Keratinocyte (primary cell): ENCODE measurements around the gene MT3. TPM values are rescaled to one million over a fixed set of nuclear protein-coding genes. Genes with fewer than 3 reads are reported as not detected.
A peak's percentile ranks its signal among the peaks of the same experiment; 100 is the strongest.

ENCODE experiments used
- DNase-seq: peaks from one replicate; pipeline ENCODE4 v3.0.0-alpha.2; 2011; ENCODE audit warnings: low read depth, missing footprints, low spot score
- FAIRE-seq: peaks from 2 replicates; lab custom pipeline; 2011; peaks lifted over from hg19 to GRCh38; lab: Jason Lieb, UNC
- H2AFZ ChIP-seq: 2 replicates; pipeline ENCODE4 v1.6.0; 2012; ENCODE audit warnings: low read length, control low read depth, inconsistent platforms; ENCODE audit not compliant: control insufficient read depth
- H3K27ac ChIP-seq: 2 replicates; pipeline ENCODE4 v1.5.1; 2011; ENCODE audit warnings: low read length; ENCODE audit not compliant: control insufficient read depth, insufficient read depth
- H3K27me3 ChIP-seq: 3 replicates; pipeline ENCODE4 v1.6.0; 2011; ENCODE audit warnings: low read length; ENCODE audit not compliant: control insufficient read depth, insufficient read depth; ENCODE audit errors: extremely low read depth
- H3K36me3 ChIP-seq, 2 experiments: 2 replicates in 1 of 2; 3 replicates in 1 of 2; pipeline ENCODE4 v1.5.1; 2011; ENCODE audit warnings: low read length in 2 of 2, mild to moderate bottlenecking in 1 of 2; ENCODE audit not compliant: control insufficient read depth in 2 of 2, insufficient read depth in 2 of 2; ENCODE audit errors: extremely low read depth in 1 of 2
- H3K4me1 ChIP-seq: 3 replicates; pipeline ENCODE4 v1.5.1; 2011; ENCODE audit warnings: low read length; ENCODE audit not compliant: control insufficient read depth, insufficient read depth; ENCODE audit errors: extremely low read depth
- H3K4me2 ChIP-seq: 3 replicates; pipeline ENCODE4 v1.6.0; 2011; ENCODE audit warnings: low read depth, low read length; ENCODE audit not compliant: control insufficient read depth, insufficient read depth; ENCODE audit errors: extremely low read depth
- H3K4me3 ChIP-seq, 3 experiments: fragments of 200-600 bp in 1 of 3; sonication (generic) in 1 of 3; 2 replicates in 2 of 3; 3 replicates in 1 of 3; pipeline ENCODE4 v1.5.1; 2011 to 2016; ENCODE audit warnings: low read length in 3 of 3, mild to moderate bottlenecking in 3 of 3, control low read depth in 2 of 3, inconsistent platforms in 1 of 3, low read depth in 1 of 3, mixed read lengths in 1 of 3, mixed run types in 1 of 3, moderate library complexity in 1 of 3; ENCODE audit not compliant: control insufficient read depth in 2 of 3, insufficient read depth in 2 of 3; ENCODE audit errors: extremely low read depth in 1 of 3
- H3K79me2 ChIP-seq: 2 replicates; pipeline ENCODE4 v1.6.0; 2012; ENCODE audit warnings: low read length; ENCODE audit not compliant: control insufficient read depth, insufficient read depth
- H3K9ac ChIP-seq: 3 replicates; pipeline ENCODE4 v1.6.0; 2011; ENCODE audit warnings: low read length; ENCODE audit not compliant: control insufficient read depth, insufficient read depth; ENCODE audit errors: extremely low read depth
- H3K9me1 ChIP-seq: 3 replicates; pipeline ENCODE4 v1.6.0; 2011; ENCODE audit warnings: low read length; ENCODE audit not compliant: control insufficient read depth, insufficient read depth; ENCODE audit errors: extremely low read depth
- H3K9me3 ChIP-seq: 2 replicates; pipeline ENCODE4 v1.5.1; 2012; ENCODE audit warnings: low read depth, low read length; ENCODE audit not compliant: control insufficient read depth
- H4K20me1 ChIP-seq: 3 replicates; pipeline ENCODE4 v1.6.0; 2011; ENCODE audit warnings: low read length; ENCODE audit not compliant: control insufficient read depth, insufficient read depth; ENCODE audit errors: extremely low read depth
- CTCF ChIP-seq, 3 experiments: IDR thresholded peaks in 1 of 3; conservative IDR thresholded peaks in 1 of 3; optimal IDR thresholded peaks in 1 of 3; 2 replicates in 2 of 3; 3 replicates in 1 of 3; pipeline versions ENCODE3 to v1.5.1; 2011; ENCODE audit warnings: low read length in 3 of 3, mild to moderate bottlenecking in 3 of 3, moderate library complexity in 2 of 3, control low read depth in 1 of 3, inconsistent platforms in 1 of 3; ENCODE audit not compliant: insufficient read depth in 2 of 3; ENCODE audit errors: extremely low read depth in 1 of 3
- EZH2 ChIP-seq: IDR thresholded peaks from one replicate; pipeline ENCODE4 v1.6.1; 2012; ENCODE audit warnings: inconsistent platforms, mild to moderate bottlenecking, low read length, moderate library complexity
- dilution Hi-C: fragments of 300-500 bp; cut with MboI; formaldehyde crosslinking; loops from one replicate; pipeline ENCODE4 v1.7.0; 2020; ENCODE audit warnings: low sequenced_read_pairs; ENCODE audit not compliant: extremely low pct_ligation_motif_present
- polyA plus RNA-seq, 5 experiments: library from polyadenylated mRNA; depleted of rRNA in 3 of 5; stranded (reverse) in 3 of 5; stranded (forward) in 1 of 5; unstranded in 1 of 5; fragments of >200 nt; gene quantifications; 1 replicate in 1 of 5; 2 replicates in 3 of 5; 3 replicates in 1 of 5; pipeline versions ENCODE4 v1.2.1 to v1.2.3, GENCODE V29; 2011 to 2012; ENCODE audit warnings: missing spikeins in 2 of 5, low read depth in 1 of 5, low replicate concordance in 1 of 5

The MT3 gene
- polyA plus RNA-seq, 1 donor (not counting 4 experiments of a cell fraction or from before 2014, with no cell fraction given), result not detected

- Histone ChIP-seq H3K9me3 (no peaks in the 10 kb centered on the region), H3K4me2 (no peak overlapping the region), H3K27me3 (no peaks in the 10 kb centered on the region), H3K4me3 (no peak overlapping the region), H3K9ac (no peak overlapping the region), H3K4me1 (peaks cover 10% of the 10 kb centered on the region), H3K36me3 (no peaks in the 10 kb centered on the region), H2AFZ (no peak overlapping the region), H3K79me2 (no peaks in the 10 kb centered on the region), H3K27ac (no peak overlapping the region), H3K9me1 (no peaks in the 10 kb centered on the region), H4K20me1 (no peaks in the 10 kb centered on the region)
- FAIRE-seq, result no peak
- no peak for DNase-seq
- no peak for TF ChIP-seq CTCF (optimal IDR thresholded peaks at IDR 0.05 in 1 of 3, IDR thresholded peaks at IDR 0.05 in 1 of 3, conservative IDR thresholded peaks at IDR 0.05 in 1 of 3; ENCODE audit: extremely low read depth in 1 of 3, insufficient read depth in 2 of 3, low read length in 3 of 3)
- no peak for TF ChIP-seq EZH2
- dilution Hi-C loops, result no loop called here
Observed at GRCh38 chr16:56574625-56575024, 14.7 kb upstream of the MT3 start.

DNA sequence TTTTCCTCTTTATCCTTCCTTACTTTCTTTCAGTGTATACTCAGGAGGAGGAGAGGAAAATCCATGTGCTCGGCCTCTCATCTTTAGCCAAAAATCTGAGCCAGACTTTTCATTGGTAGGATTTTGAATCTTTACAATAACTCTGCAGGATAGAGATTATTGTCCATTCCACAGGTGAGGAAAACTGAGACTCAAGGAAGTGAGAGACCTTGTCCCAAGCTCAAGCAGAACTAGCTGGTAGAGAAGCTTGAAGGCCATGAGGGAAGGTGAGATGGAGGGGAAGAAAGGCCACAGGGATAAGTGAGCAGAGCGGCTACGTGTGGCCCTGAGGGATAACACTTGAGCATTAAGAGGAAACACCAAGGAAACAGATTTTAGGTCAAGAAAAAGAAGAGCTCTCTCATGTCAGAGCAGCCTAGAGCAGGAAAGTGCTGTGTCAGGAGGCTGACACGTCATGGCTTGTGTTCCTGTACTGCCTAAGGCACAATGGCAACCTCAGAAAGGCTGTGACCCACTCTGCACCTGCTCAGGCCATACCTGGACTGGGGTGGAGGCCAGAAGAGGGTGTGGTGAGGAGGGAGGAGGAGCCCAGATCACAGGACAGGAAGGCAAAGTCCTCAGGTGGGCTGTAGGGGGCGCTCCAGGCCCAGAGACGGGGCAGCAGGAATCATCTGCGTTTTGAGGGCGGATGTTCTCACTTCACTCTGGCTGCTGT lies 12.6 kb upstream of the MT3 start:
- peak overlapping the region; percentile 54 for H2AFZ ChIP-seq
- no peak overlapping the region for H3K9ac ChIP-seq
- peak overlapping the region; percentile 63 for H3K4me2 ChIP-seq
- H3K27me3 ChIP-seq, result no peaks in the 10 kb centered on the region
- H3K4me3 ChIP-seq, result no peak overlapping the region
- FAIRE-seq (peak; percentile 95), DNase-seq (peak; percentile 93)
- peak overlapping the region; percentile 22 for H3K27ac ChIP-seq
- H3K9me3 ChIP-seq, result no peaks in the 10 kb centered on the region
- no peaks in the 10 kb centered on the region for H3K79me2 ChIP-seq
- peaks cover 10% of the 10 kb centered on the region for H3K4me1 ChIP-seq
- H4K20me1 ChIP-seq, result no peaks in the 10 kb centered on the region
- dilution Hi-C loops, result no loop called here
- H3K9me1 ChIP-seq, result no peaks in the 10 kb centered on the region
- no peaks in the 10 kb centered on the region for H3K36me3 ChIP-seq
- TF ChIP-seq EZH2 (no peak), CTCF (optimal IDR thresholded peaks at IDR 0.05 in 1 of 3, IDR thresholded peaks at IDR 0.05 in 1 of 3, conservative IDR thresholded peaks at IDR 0.05 in 1 of 3; ENCODE audit: extremely low read depth in 1 of 3, insufficient read depth in 2 of 3, low read length in 3 of 3) (peak; percentile 92 to 98 (median 96))
